RWPE1 (cell line): ENCODE data around the gene ZNF547.
"Not testable (repeated sequence)": the region's sequence is repeated elsewhere in the genome, so short reads cannot be mapped to it uniquely, and the experiment has no call there.

ENCODE experiments used
- CTCF ChIA-PET: fragments of 350-600 bp; sonication (Branson Sonifier 250); formaldehyde crosslinking; extraction: SDS; loops from one replicate; lab custom pipeline; 2021; lab: Yijun Ruan, JAX
- POLR2A ChIA-PET: fragments of 400-600 bp; formaldehyde crosslinking; extraction: SDS; loops from one replicate; lab custom pipeline; 2020; ENCODE audit warnings: antibody characterized with exemption; ENCODE audit not compliant: low non-redundant PET; lab: Yijun Ruan, JAX
- DNase-seq: peaks from one replicate; pipeline ENCODE4 v3.0.0; 2012; ENCODE audit warnings: low spot score
- H3K27ac ChIP-seq: fragments of 450-650 bp; 2 replicates; pipeline ENCODE4 v1.5.1; 2017
- CTCF ChIP-seq: fragments of 450-650 bp; conservative IDR thresholded peaks from 2 replicates; pipeline ENCODE4 v1.5.1; 2017; ENCODE audit warnings: low read depth, mild to moderate bottlenecking

Gene ZNF547

GRCh38 chr19:57362419-57362818 is 932 bp upstream of the ZNF547 start:
- no peak overlapping the region for H3K27ac ChIP-seq
- CTCF ChIA-PET: no interaction called here
- DNase-seq: no peak
- TF ChIP-seq CTCF: no peak
- POLR2A ChIA-PET: no interaction called here

GRCh38 chr19:57363688-57364181 is 384 bp downstream of the ZNF547 start:
- ChIA-PET CTCF (interaction anchor here (0.6 kb wide), 1 partner anchor 13 kb away, joined by 4 read pairs; the partner anchor contains the start of gene ZNF304), POLR2A (no interaction called here)

GRCh38 chr19:57366776-57367175 is 3.4 kb downstream of the ZNF547 start:
- no peak for TF ChIP-seq CTCF
- ChIA-PET POLR2A (no interaction called here), CTCF (interaction anchor here (0.6 to 0.7 kb wide), 2 partner anchors 12 to 15 kb away, joined by 3 read pairs; no protein-coding TSS in a partner anchor)
- H3K27ac ChIP-seq: no peak overlapping the region
- DNase-seq: no peak

More at GRCh38 chr19:57363688-57364181, 384 bp downstream of the ZNF547 start:
- no peak for TF ChIP-seq CTCF
- DNase-seq: peak; percentile 20
- peak overlapping the region; percentile 87 for H3K27ac ChIP-seq

GRCh38 chr19:57374179-57374578 is 10.8 kb downstream of the ZNF547 start:
- H3K27ac ChIP-seq: no peak overlapping the region
- DNase-seq: no peak
- ChIA-PET POLR2A (no interaction called here), CTCF (no interaction called here)
- TF ChIP-seq CTCF: no peak

GRCh38 chr19:57374647-57375046 is 11.3 kb downstream of the ZNF547 start:
- POLR2A ChIA-PET, H3K27ac ChIP-seq, DNase-seq, CTCF ChIA-PET: not testable (repeated sequence)

GRCh38 chr19:57376151-57376550 is 12.8 kb downstream of the ZNF547 start:
- DNase-seq: no peak
- POLR2A ChIA-PET: no interaction called here
- H3K27ac ChIP-seq: no peak overlapping the region
- CTCF ChIA-PET: no interaction called here
- TF ChIP-seq CTCF: no peak

- CTCF ChIA-PET: no interaction called here
- DNase-seq: no peak
- POLR2A ChIA-PET: no interaction called here
- TF ChIP-seq CTCF: no peak
- H3K27ac ChIP-seq: no peak overlapping the region
Observed at GRCh38 chr19:57377498-57378146, 14.3 kb downstream of the ZNF547 start.
